Panc1 (cell line): ENCODE data around the gene DTNBP1. TPM values are rescaled to one million over a fixed set of nuclear protein-coding genes. Genes with fewer than 3 reads are reported as not detected.

Source experiments
- ATAC-seq: fragments of 200-7000 bp; cut with Tn5 transposase; 2 replicates; pipeline ENCODE4 v1.9.1; 2020; ENCODE audit warnings: mild to moderate bottlenecking, moderate library complexity
- BruUV-seq: library from RNA; stranded (reverse); fragments of 400-500 nt; replicated peaks from 2 replicates; lab custom pipeline; 2021; lab: Mats Ljungman, UMichigan
- CTCF ChIA-PET: fragments of 300-600 bp; sonication (Branson Sonifier 250); formaldehyde crosslinking; loops from one replicate; lab custom pipeline; 2022; ENCODE audit warnings: antibody characterized with exemption; lab: Charles Lee
- POLR2A ChIA-PET: fragments of 300-600 bp; sonication (Branson Sonifier 250); formaldehyde crosslinking; loops from one replicate; lab custom pipeline; 2022; ENCODE audit warnings: antibody characterized with exemption; lab: Charles Lee
- DNase-seq: peaks from one replicate; pipeline ENCODE4 v3.0.0-alpha.2; 2010; ENCODE audit warnings: low read depth, low spot score
- H3K27ac ChIP-seq: 2 replicates; pipeline ENCODE4 v1.5.1; 2011; ENCODE audit warnings: mild to moderate bottlenecking, low read length, inconsistent platforms
- H3K27me3 ChIP-seq: fragments of 200-500 bp; sonication (Bioruptor generic); 2 replicates; pipeline ENCODE4 v1.6.0; 2014; ENCODE audit warnings: low read length, inconsistent platforms; ENCODE audit not compliant: control insufficient read depth, insufficient read depth
- H3K36me3 ChIP-seq: fragments of 200-500 bp; sonication (Bioruptor generic); 2 replicates; pipeline ENCODE4 v1.5.1; 2014; ENCODE audit warnings: inconsistent platforms, mild to moderate bottlenecking, low read length, moderate library complexity; ENCODE audit not compliant: control insufficient read depth, insufficient read depth
- H3K4me1 ChIP-seq: 2 replicates; pipeline ENCODE4 v1.5.1; 2011; ENCODE audit warnings: inconsistent platforms, mild to moderate bottlenecking, low read length, moderate library complexity; ENCODE audit not compliant: control insufficient read depth, insufficient read depth
- H3K4me3 ChIP-seq, 2 experiments: 2 replicates each; pipeline ENCODE4 v1.5.1; 2011 to 2012; ENCODE audit warnings: low read depth in 2 of 2, low read length in 2 of 2, mild to moderate bottlenecking in 2 of 2, inconsistent platforms in 1 of 2, moderate library complexity in 1 of 2
- H3K9me3 ChIP-seq: fragments of 200-500 bp; sonication (Bioruptor generic); 2 replicates; pipeline ENCODE4 v1.5.1; 2014; ENCODE audit warnings: low read depth, mild to moderate bottlenecking, inconsistent platforms, low read length, moderate library complexity; ENCODE audit not compliant: control insufficient read depth, insufficient read depth
- CTCF ChIP-seq: fragments of 450-650 bp; IDR thresholded peaks from 2 replicates; pipeline ENCODE4 v1.5.1; 2017; ENCODE audit warnings: mild to moderate bottlenecking
- POLR2AphosphoS5 ChIP-seq: IDR thresholded peaks from 2 replicates; pipeline ENCODE4 v1.6.1; 2012; ENCODE audit warnings: mild to moderate bottlenecking, low read depth, low read length, moderate library complexity
- REST ChIP-seq, 2 experiments: IDR thresholded peaks; 2 replicates each; pipeline ENCODE4 v1.6.1; 2011 to 2012; ENCODE audit warnings: low read depth in 2 of 2, control low read depth in 1 of 2, low read length in 1 of 2, mild to moderate bottlenecking in 1 of 2, moderate library complexity in 1 of 2; ENCODE audit not compliant: insufficient read depth in 1 of 2
- SIN3A ChIP-seq: IDR thresholded peaks from 2 replicates; pipeline ENCODE4 v1.6.1; 2012; ENCODE audit warnings: low read depth, mild to moderate bottlenecking, low read length, moderate library complexity, borderline replicate concordance; ENCODE audit not compliant: insufficient read depth
- TCF7L2 ChIP-seq: IDR thresholded peaks from 2 replicates; pipeline ENCODE4 v1.6.1; 2011; ENCODE audit warnings: mild to moderate bottlenecking, low read depth, low read length, inconsistent platforms
- in situ Hi-C: cut with HindIII; loops from 2 replicates; pipeline ENCODE4 v1.10.0; 2016; ENCODE audit warnings: low sequenced_read_pairs, low pct_unique_long_range_greater_than_20kb
- intact Hi-C: fragments of 100-400 bp; cut with micrococcal nuclease; formaldehyde crosslinking; loops from one replicate; pipeline ENCODE4 v1.10.0; 2022; ENCODE audit not compliant: unreplicated experiment
- total RNA-seq: library from RNA; stranded (reverse); gene quantifications from one replicate; pipeline ENCODE4 v1.2.1, GENCODE V29; 2021; ENCODE audit not compliant: unreplicated experiment

The DTNBP1 gene
- total RNA-seq, 1 experiment from 2014 or later = 29.3 TPM

- H3K9me3 ChIP-seq = no peaks in the 10 kb centered on the region
- in situ Hi-C loops = no loop called here
- no peak overlapping the region for H3K4me3 ChIP-seq
- DNase-seq (no peak), ATAC-seq (no peak)
- no peak overlapping the region for H3K27ac ChIP-seq
- no TSS peak for BruUV-seq
- CTCF ChIA-PET = no interaction called here
- TF ChIP-seq CTCF (no peak), REST (IDR thresholded peaks at IDR 0.05; ENCODE audit: insufficient read depth in 1 of 2, low read depth in 2 of 2, low read length in 1 of 2) (no peak), TCF7L2 (no peak), POLR2AphosphoS5 (no peak), SIN3A (no peak)
- intact Hi-C loops = no loop called here
- POLR2A ChIA-PET = no interaction called here
- H3K4me1 ChIP-seq = no peaks in the 10 kb centered on the region
- H3K27me3 ChIP-seq = no peaks in the 10 kb centered on the region
- H3K36me3 ChIP-seq = no peaks in the 10 kb centered on the region
Measured at GRCh38 chr6:15536198-15536955, 126.5 kb downstream of the DTNBP1 start.

GRCh38 chr6:15535495-15536197 lies 127.2 kb downstream of the DTNBP1 start:
- H3K4me1 ChIP-seq = no peaks in the 10 kb centered on the region
- ChIA-PET POLR2A (interaction anchor here (0.6 kb wide), 1 partner anchor 28 kb away, joined by 3 read pairs; no protein-coding TSS in a partner anchor), CTCF (no interaction called here)
- H3K4me3 ChIP-seq = no peak overlapping the region
- H3K9me3 ChIP-seq = no peaks in the 10 kb centered on the region
- in situ Hi-C loops = no loop called here
- H3K36me3 ChIP-seq = no peaks in the 10 kb centered on the region
- TF ChIP-seq POLR2AphosphoS5 (no peak), TCF7L2 (no peak), REST (IDR thresholded peaks at IDR 0.05; ENCODE audit: insufficient read depth in 1 of 2, low read depth in 2 of 2, low read length in 1 of 2) (no peak), SIN3A (no peak), CTCF (no peak)
- no peaks in the 10 kb centered on the region for H3K27me3 ChIP-seq
- no peak for DNase-seq
- H3K27ac ChIP-seq = no peak overlapping the region
- ATAC-seq = no peak
- BruUV-seq = no TSS peak
- intact Hi-C loops = no loop called here
